ENCODE results near the gene EFR3B.
"Not testable (repeated sequence)": the region's sequence is repeated elsewhere in the genome, so short reads cannot be mapped to it uniquely, and the experiment has no call there.

Gene EFR3B

DNA sequence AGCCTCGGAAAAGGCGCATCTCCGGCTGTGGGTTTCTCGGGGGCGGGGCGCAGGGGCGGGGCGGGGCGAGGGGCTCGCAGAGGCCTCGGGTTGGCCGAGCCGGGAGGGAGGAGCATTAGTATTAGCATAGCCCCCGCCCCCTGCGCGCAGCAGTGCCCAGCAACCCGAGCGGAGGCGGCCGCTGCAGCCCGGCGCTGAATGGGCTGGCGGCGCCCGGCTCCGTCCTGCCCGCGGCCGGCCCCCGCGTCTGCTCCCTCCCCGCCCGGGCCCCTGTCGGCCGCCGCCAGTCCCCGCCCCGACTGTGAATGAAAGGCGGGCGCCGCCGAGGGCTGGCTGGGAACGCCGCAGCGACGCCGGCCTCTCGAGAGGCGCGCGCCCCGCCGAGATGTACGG is at the start of gene EFR3B:
Gene EFR3B, plus strand, starts transcription at position 149 of the 393 bp plus-strand sequence. Its CDS starts 237 bp downstream, at position 386.
- peak; percentile 96 for DNase-seq (ENCODE audit: low spot score)

DNA sequence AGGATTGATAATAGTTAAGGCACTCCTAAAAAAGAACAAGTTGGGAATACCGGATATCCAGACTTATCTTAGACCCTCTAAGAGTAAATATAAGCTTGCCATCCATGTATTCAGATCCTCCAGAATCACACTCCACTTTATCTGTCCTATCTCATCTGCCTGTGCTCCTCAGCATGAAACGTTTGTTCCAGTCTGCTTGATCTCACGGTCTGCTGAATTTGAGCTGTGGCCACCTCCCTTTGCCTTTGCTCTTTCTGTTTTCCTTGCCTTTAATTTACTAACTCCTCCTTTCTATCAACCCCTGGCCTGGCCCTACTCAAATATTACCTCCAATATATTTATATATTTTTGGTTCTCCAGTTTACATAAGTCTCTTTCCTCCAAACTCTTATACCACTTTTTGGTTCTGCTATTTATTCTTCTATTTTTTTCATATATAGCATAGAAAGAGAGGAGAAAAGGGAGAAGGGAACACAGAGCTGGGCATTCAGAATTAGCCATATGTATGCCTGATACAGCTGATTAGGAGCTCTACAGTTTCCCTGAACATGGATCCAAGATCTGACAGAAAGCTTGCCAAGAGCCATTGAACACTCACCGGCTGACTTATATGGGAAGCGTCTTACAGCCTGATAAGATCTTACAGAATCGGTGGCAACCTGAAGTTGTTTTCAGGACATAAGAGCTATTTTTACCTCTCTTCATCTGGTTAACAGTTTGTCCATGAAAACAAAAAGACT is 48.3 kb upstream of the EFR3B start:
- DNase-seq (ENCODE audit: low spot score), result no peak

DNA sequence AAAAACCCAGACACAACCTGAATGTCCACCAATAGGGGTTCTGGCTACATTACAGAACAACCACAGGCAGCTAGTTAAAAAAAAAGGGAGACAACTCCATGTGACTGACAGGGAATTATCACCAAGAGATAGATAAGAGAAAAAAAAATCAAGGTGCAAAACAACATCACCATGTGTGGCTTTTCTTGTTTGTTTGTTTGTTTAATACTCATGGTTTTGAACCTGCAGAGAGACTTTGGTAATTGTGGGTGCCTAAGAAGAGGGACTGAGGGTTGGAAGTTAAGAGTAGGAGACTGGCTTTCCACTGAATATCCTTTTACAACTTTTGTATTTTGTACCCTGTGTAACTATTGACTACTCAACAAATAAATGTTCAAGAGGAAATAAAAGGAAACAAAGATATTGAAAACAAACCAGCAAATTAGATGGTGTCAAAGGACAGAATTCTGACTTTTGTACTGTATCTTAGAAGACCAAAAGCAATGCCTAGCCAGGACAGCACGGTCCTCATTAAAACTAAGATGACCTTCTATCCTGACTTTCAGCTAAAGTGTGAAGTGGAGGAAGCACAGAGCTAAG is 47.6 kb upstream of the EFR3B start:
- DNase-seq (ENCODE audit: low spot score), result no peak

DNA sequence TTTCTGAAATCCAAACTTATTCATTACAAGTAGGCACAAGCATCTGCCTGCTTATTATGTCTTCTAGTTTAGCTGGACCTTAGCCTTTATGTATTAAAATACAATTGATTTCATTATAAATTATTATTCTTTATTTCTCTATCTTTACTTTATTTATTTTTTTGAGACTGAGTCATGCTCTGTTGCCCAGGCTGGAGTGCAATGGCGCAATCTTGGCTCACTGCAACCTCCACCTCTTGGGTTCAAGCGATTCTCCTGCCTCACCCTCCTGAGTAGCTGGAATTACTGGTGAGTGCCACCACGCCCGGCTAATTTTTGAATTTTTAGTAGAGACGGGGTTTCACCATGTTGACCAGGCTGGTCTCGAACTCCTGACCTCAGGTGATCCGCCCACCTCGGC is 42.8 kb upstream of the EFR3B start:
- DNase-seq (ENCODE audit: low spot score), result not testable (repeated sequence)

- no peak for DNase-seq (ENCODE audit: low spot score)
Observed at GRCh38 chr2:25000036-25000435, 41.8 kb upstream of the EFR3B start.

DNA sequence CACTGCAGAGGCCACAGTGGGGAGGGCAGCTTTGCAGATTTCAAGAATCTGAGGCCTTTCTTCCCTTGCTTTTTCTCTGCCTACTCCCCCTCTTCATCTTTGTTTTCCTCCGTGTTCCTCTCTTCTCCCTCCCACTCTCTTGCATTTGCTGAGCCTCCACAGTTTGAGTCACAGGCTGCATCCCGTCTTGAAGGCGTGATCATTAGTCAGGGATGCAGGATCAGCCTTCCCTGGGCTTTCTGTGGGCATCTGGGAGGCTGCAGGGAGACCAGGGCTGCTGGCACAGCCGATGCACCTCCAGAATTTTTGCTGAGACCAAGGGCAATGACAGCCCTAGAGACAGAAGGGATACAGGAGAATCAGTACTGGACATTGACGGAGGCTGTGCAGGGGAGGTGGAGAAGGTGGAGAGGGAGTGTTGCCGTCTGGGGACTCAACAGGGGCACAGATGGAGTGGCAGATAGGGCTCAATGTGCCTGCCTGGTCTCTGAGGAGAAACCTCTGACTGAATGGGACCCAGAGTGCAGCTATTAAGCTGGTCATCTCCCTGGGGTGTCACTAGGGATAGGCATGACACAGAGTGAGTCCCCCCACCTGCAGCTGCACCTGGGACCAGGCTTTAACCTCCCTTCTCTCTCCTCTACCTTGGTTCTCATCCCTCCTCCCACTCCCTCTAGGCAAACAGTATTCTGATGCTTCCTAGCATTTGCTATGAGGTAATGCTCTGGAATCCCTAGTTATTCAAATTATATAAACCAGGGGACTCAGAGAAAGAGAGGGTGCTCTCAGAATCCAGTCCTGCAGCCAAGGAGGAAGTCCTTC is 41.2 kb upstream of the EFR3B start:
- no peak for DNase-seq (ENCODE audit: low spot score)

DNA sequence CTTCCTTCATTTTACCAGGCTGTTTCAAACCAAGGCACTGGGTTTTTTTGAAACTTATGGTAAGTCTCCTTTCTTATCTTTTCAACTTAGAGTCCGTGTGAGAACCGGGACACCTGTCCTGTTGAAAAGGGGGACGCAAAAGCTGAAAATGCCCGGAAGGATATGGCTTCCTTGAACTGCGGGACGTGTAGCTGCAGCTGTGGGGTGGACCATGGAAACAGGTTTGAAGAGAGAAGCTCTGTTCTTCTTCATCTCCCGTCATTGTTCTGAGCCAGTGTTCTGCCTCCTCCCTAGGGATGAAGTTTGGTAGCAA is 40.6 kb upstream of the EFR3B start:
- DNase-seq (ENCODE audit: low spot score), result no peak

DNA sequence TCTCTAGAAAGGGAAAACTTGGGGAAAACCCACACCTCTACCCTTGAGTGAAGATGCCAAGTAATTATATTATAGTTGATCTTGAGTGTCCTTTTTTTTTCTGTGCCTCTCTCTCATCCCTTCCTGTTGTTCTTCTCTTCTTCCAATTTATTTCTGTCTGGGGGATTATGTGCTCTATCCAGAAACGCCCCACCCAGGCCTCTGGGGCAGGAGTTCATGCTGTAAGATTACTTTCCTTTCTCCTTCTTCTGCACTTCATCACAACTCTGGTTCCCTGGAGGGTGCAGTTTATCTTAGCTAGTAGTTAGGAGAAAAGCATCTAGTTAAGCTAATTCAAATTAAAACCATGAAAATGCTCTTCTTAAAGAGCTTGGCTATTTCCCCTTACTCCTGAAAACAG is 39.8 kb upstream of the EFR3B start:
- no peak for DNase-seq (ENCODE audit: low spot score)

- DNase-seq (ENCODE audit: low spot score), result no peak
Observed at GRCh38 chr2:25009954-25010353, 31.9 kb upstream of the EFR3B start.

- DNase-seq (ENCODE audit: low spot score), result not testable (repeated sequence)
Observed at GRCh38 chr2:25011342-25011741, 30.5 kb upstream of the EFR3B start.

- DNase-seq (ENCODE audit: low spot score), result no peak
Observed at GRCh38 chr2:25014631-25015030, 27.2 kb upstream of the EFR3B start.

DNA sequence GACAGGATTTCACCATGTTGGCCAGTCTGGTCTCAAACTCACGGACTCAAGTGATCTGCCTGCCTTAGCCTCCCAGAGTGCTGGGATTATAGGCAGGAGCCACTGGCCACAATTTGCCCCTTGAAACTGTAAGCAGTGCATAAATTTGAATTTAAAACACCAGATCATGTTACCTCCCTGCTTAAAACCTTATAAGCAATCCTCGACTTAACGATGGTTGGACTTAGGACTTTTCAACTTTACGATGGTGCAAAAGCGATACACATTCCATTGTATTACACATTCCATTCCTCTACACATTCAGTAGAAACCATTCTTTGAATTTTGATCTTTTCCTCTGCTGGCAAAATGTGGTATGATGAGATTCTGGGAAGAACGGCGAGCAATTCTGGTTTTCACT is 23.2 kb upstream of the EFR3B start:
- no peak for DNase-seq (ENCODE audit: low spot score)

DNA sequence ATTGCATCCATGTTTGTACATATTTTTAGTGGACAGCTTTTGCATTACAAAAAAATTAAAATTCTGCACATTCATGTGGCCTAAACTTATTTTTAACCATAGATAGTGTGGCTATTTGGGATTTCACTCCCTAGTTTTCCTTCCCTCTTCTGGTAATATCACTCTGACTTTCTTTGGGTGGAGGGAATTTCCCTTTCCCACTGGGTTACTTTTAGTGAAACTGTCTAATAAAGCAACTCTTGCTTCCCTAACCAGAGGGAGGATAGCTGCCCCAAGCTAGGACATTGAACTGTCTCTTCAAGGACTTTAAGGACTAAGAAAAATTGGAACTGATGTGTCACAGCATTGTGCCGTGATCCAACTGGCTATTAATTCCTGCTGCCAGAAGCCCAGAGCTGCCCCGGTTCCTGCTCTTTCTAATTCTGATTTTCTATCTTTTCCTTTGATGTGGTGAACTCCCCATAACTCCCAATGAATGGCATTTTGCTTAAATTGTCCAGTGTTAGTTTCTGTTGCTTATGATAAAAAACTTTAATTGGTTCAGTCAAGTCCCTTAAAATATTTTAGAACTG is 20.0 kb upstream of the EFR3B start:
- no peak for DNase-seq (ENCODE audit: low spot score)

- DNase-seq (ENCODE audit: low spot score), result no peak
Observed at GRCh38 chr2:25023333-25023732, 18.5 kb upstream of the EFR3B start.

DNA sequence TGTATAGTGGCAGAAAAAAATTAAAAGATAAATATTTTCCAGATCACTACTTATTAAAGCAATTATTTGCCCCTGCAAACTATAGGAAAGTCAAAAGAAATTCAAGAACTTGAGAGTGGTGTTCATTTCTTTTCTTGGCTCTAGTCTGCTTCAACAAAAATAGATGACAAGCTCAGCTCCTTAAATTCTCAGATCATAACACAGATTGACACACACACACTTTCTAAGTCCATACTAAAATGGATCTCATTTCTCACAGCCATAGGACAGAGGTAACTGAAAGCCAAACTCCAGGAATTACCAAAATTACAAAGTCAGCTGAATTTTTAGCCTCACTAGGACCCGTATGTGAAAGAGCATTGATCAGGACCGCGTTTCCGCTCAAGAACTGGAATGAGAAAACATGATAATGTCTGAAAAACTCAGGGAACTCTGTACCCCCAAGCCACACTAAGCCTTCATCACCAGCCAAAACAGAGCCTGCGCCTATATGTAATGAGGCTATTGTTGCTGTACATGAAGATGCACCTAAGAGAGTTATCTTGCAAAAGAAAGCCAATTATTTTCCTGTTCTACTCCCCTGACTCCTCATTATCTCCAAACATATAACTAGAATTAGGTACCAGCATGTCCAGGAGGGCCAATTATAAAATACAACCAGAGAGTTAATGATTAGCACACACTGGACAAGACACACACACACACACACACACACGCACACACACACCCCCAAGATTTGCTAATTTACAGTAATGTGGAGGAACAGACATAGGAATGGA is 16.5 kb upstream of the EFR3B start:
- DNase-seq (ENCODE audit: low spot score), result no peak

DNA sequence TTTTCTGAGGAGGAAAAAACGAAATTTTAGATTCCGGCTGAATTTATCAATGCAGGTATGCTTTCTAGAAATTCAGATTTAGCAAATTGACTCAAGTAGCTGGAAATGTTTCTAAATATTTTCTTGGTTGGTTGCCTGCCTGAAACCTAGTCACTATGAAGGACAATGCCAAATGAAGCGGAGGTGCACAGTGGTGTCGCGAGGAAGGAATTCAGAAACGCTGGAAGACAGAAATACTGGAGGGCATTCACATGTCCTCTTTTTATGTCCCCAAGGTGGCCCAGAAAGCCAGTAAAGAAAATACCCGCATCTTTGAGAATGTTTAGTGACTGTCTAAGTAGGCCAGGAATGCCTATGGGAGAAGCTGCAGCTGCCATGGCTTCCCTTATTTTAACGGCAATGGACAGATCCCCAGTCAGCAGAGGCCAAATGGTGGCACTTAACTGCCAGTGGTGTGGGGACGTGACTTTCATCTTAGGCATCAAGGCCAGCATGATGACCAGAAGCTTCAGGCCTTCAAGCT is 15.8 kb upstream of the EFR3B start:
- no peak for DNase-seq (ENCODE audit: low spot score)

- no peak for DNase-seq (ENCODE audit: low spot score)
Observed at GRCh38 chr2:25029183-25029554, 12.7 kb upstream of the EFR3B start.

- DNase-seq (ENCODE audit: low spot score), result no peak
Observed at GRCh38 chr2:25030702-25031101, 11.2 kb upstream of the EFR3B start.

- DNase-seq (ENCODE audit: low spot score), result no peak
Observed at GRCh38 chr2:25032094-25032493, 9.8 kb upstream of the EFR3B start.

- no peak for DNase-seq (ENCODE audit: low spot score)
Observed at GRCh38 chr2:25032901-25033300, 9.0 kb upstream of the EFR3B start.

- no peak for DNase-seq (ENCODE audit: low spot score)
Observed at GRCh38 chr2:25034081-25034480, 7.8 kb upstream of the EFR3B start.
